NCI-H446 treated with DMSO at 0.1 percent for 48 hours (cell line): ENCODE results near the gene CAMKMT.

ENCODE experiments used
- DNase-seq: peaks from one replicate; lab custom pipeline; 2025; lab: John Stamatoyannopoulos, UW

The CAMKMT gene

GRCh38 chr2:44361330-44362206 is at the start of gene CAMKMT, which contains the start of gene PREPL:
Gene CAMKMT, plus strand, starts transcription at chr2:44361947.
Gene PREPL, minus strand, starts transcription at chr2:44361494. Its CDS starts 15,152 bp downstream, at chr2:44346342.
- DNase-seq = peak; percentile 92

DNA sequence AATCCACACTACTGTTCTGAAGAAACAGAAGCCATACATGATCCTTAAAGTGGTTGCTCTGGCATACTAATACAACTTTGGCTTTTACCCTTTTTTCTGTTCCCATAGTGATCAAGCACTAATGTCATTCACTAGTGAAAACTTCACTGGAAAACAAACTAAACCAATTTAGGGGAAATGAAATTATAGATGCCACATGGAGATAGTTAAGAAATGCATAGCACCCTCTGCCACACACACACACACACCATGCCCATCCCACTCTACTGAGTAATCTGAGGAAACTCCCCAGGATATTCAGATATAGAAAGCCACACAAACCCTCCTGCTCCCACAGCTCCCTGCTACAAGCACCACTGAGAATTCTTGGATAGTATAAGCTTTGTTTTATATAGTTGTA is 47.4 kb upstream of the CAMKMT start:
- no peak for DNase-seq

GRCh38 chr2:44315945-44316344 is 45.8 kb upstream of the CAMKMT start:
- DNase-seq = no peak

- DNase-seq = no peak
These were observed 40.9 kb upstream of the CAMKMT start for GRCh38 chr2:44320832-44321231.

- no peak for DNase-seq
These were observed 40.4 kb upstream of the CAMKMT start for GRCh38 chr2:44321360-44321759.

- DNase-seq = no peak
These were observed 36.7 kb upstream of the CAMKMT start for GRCh38 chr2:44324971-44325426.

DNA sequence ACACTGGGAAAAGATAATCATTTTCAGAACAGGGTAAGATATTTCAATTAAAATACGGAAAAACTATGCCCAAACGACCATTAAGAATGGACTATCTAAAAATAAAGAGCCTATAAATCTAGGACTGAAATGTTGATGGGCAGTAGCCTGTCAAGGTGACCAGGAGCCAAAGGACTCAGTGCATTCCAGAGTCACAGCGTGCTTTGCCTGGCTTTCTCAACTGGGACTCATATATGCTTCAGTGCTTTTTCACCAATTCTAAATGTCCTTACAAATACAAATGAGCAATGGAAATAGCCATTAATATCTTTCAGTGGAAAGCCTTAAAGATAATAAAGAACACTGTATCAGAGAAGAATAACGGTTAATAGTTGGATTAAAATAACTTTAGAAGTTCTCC is 35.9 kb upstream of the CAMKMT start:
- DNase-seq = no peak

GRCh38 chr2:44326548-44327264 is 35.0 kb upstream of the CAMKMT start:
- DNase-seq = no peak

GRCh38 chr2:44328750-44329149 is 33.0 kb upstream of the CAMKMT start:
- DNase-seq = no peak

- DNase-seq = no peak
These were observed 32.4 kb upstream of the CAMKMT start for GRCh38 chr2:44329343-44329742.

- DNase-seq = no peak
These were observed 30.9 kb upstream of the CAMKMT start for GRCh38 chr2:44330801-44331200.

DNA sequence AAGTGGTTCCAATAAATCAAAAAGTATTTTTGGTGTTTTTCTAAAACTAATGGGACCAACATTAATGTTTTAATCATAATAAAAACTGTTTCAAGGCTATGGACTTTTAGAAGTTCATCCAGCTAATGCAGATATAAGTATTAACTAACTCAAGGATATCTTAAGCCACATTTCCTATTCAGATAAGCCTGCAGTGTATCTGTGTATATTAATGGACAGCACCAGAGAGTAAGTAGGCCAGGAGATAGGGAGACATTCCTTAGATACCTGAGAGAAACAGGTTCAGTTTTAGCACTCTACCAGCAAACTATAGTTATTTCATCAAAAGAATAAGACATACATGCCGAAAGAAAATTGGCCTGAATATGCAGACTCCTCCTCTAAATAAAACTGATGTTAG is 27.8 kb upstream of the CAMKMT start:
- no peak for DNase-seq

- DNase-seq = no peak
These were observed 25.8 kb upstream of the CAMKMT start for GRCh38 chr2:44335806-44336538.

GRCh38 chr2:44342854-44343253 is 18.9 kb upstream of the CAMKMT start:
- no peak for DNase-seq

DNA sequence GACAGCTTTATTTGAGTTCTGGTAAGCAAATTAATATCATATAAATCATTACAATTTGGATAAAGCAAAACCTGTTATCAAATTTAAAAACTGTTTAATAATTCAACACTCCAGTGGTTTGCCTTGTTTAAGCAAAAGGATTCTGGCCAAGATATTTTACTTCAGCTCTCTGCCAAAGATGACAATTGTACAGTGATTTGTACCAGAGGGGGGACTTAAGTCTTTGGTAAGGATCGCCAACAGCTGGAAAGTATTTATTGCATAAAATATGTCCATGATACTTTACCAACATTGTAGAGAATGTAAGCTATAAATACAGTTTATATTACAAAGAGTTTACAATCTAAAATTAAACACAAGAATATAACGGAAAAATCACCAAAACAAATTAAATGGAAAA is 14.2 kb upstream of the CAMKMT start:
- no peak for DNase-seq

- DNase-seq = no peak
These were observed 13.3 kb upstream of the CAMKMT start for GRCh38 chr2:44348400-44348799.

GRCh38 chr2:44349506-44349905 is 12.2 kb upstream of the CAMKMT start:
- no peak for DNase-seq

DNA sequence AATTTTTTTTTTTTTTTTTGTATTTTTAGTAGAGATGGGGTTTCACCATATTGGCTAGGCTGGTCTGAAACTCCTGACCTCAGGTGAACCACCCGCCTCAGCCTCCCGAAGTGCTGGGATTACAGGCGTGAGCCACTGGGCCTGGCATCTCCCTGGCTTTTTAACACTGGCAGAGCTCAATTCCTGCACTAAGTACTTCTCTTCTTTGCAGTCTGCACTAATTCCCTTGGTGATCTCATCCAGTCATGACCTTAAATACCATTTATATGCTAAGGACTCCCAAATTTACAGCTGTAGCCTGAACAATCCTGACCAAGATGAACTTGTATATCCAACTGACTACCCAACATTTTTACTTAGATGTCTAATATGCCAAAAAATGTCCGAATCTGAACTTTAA is 10.7 kb upstream of the CAMKMT start:
- DNase-seq = no peak

GRCh38 chr2:44351676-44352075 is 10.1 kb upstream of the CAMKMT start:
- DNase-seq = no peak

DNA sequence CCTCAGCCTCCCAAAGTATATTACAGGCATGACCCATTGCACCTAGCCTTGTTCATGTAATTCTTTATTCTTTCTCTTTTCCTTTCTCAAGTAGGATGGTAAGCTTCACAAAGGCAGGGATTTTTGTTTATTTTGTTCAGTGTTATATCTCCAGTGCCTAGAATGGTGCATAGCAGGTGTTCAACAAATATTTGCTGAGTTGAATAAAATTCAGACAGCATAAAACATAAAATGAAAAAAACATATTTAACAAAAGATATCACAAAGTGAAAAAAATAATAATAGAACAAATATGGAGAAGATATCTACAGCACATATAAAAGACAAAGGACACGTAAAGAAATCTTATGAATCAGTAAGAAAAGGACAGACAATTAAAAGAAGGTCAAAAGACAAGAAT is 9.2 kb upstream of the CAMKMT start:
- no peak for DNase-seq

- DNase-seq = no peak
These were observed 7.0 kb upstream of the CAMKMT start for GRCh38 chr2:44354761-44355160.

GRCh38 chr2:44358503-44358902 is 3.2 kb upstream of the CAMKMT start:
- DNase-seq = no peak
